Lower leg skin (tissue), 3 donors: ENCODE measurements around the gene STAT5B.

Experiments
- CTCF ChIP-seq, 3 donors: fragments of 450-650 bp; IDR thresholded peaks; one replicate each; pipeline ENCODE4 v1.5.1; 2016; ENCODE audit warnings: antibody characterized with exemption in 3 of 3, mild to moderate bottlenecking in 3 of 3, moderate library complexity in 2 of 3
- POLR2A ChIP-seq, 2 donors: fragments of 450-650 bp; IDR thresholded peaks; one replicate each; pipeline ENCODE4 v1.6.1; 2016 to 2017; ENCODE audit warnings: antibody characterized with exemption in 2 of 2, mild to moderate bottlenecking in 1 of 2, moderate library complexity in 1 of 2

GRCh38 chr17:42202159-42202558 lies 74.0 kb downstream of the STAT5B start:
- no peak for TF ChIP-seq CTCF (IDR thresholded peaks at IDR 0.05)
- no peak for TF ChIP-seq POLR2A (IDR thresholded peaks at IDR 0.05)
